Liver (tissue), 9 donors: Measurements from ENCODE around the gene GPC3. TPM values are rescaled to one million over a fixed set of nuclear protein-coding genes. Genes with fewer than 3 reads are reported as not detected.

ENCODE experiments used
- DNase-seq: peaks from one replicate; pipeline ENCODE4 v3.0.0-alpha.2; 2017; ENCODE audit warnings: low spot score
- H3K27ac ChIP-seq, 2 donors: one replicate each; pipeline ENCODE4 v1.7.0; 2013; ENCODE audit warnings: inconsistent platforms in 2 of 2, low read length in 2 of 2, control low read depth in 1 of 2, low read depth in 1 of 2, mild to moderate bottlenecking in 1 of 2
- H3K27me3 ChIP-seq, 4 donors: one replicate each; pipeline versions ENCODE4 v1.6.1 to v1.7.0; 2013; ENCODE audit warnings: low read length in 3 of 4, inconsistent platforms in 1 of 4, mild to moderate bottlenecking in 1 of 4, moderate library complexity in 1 of 4; ENCODE audit not compliant: control insufficient read depth in 4 of 4, insufficient read depth in 4 of 4
- H3K36me3 ChIP-seq, 4 donors: one replicate each; pipeline versions ENCODE4 v1.6.1 to v1.7.0; 2013; ENCODE audit warnings: low read length in 3 of 4, mild to moderate bottlenecking in 3 of 4, low read depth in 1 of 4, moderate library complexity in 1 of 4; ENCODE audit not compliant: control insufficient read depth in 4 of 4, insufficient read depth in 3 of 4
- H3K4me1 ChIP-seq, 4 donors: one replicate each; pipeline versions ENCODE4 v1.6.1 to v1.7.0; 2013; ENCODE audit warnings: low read length in 3 of 4, mild to moderate bottlenecking in 3 of 4, moderate library complexity in 1 of 4; ENCODE audit not compliant: control insufficient read depth in 4 of 4, insufficient read depth in 4 of 4
- H3K4me3 ChIP-seq, 3 donors: one replicate each; pipeline versions ENCODE4 v1.6.1 to v1.7.0; 2013; ENCODE audit warnings: low read length in 3 of 3, control low read depth in 1 of 3, low read depth in 1 of 3, mild to moderate bottlenecking in 1 of 3
- H3K9ac ChIP-seq, 2 donors: one replicate each; pipeline ENCODE4 v1.7.0; 2013; ENCODE audit warnings: low read length in 2 of 2, mild to moderate bottlenecking in 2 of 2, moderate library complexity in 2 of 2, control low read depth in 1 of 2, low read depth in 1 of 2
- H3K9me3 ChIP-seq, 4 donors: one replicate each; pipeline versions ENCODE4 v1.6.1 to v1.7.0; 2013; ENCODE audit warnings: low read length in 3 of 4; ENCODE audit not compliant: control insufficient read depth in 4 of 4
- ATF3 ChIP-seq: IDR thresholded peaks from 2 replicates; pipeline ENCODE4 v1.6.1; 2016; ENCODE audit warnings: antibody characterized with exemption
- CTCF ChIP-seq: fragments of 150-350 bp; IDR thresholded peaks from 2 replicates; pipeline ENCODE4 v1.5.1; 2017; ENCODE audit warnings: improper control_type of control experiment, low read depth, low read length; ENCODE audit not compliant: missing input control
- EGR1 ChIP-seq, 2 donors: IDR thresholded peaks; 2 replicates each; pipeline ENCODE4 v1.6.1; 2016 to 2018; ENCODE audit warnings: antibody characterized with exemption in 2 of 2, low read depth in 2 of 2
- FOXA1 ChIP-seq: IDR thresholded peaks from 2 replicates; pipeline ENCODE4 v1.6.1; 2016; ENCODE audit warnings: antibody characterized with exemption
- FOXA2 ChIP-seq: IDR thresholded peaks from 2 replicates; pipeline ENCODE4 v1.6.1; 2016; ENCODE audit warnings: antibody characterized with exemption
- GABPA ChIP-seq, 2 donors: IDR thresholded peaks in 1 of 2; conservative IDR thresholded peaks in 1 of 2; 2 replicates each; pipeline ENCODE4 v1.6.1; 2016; ENCODE audit warnings: antibody characterized with exemption in 2 of 2, mild to moderate bottlenecking in 1 of 2, moderate library complexity in 1 of 2
- HNF4A ChIP-seq, 2 donors: conservative IDR thresholded peaks; 2 replicates each; pipeline ENCODE4 v1.6.1; 2016; ENCODE audit warnings: antibody characterized with exemption in 2 of 2, mild to moderate bottlenecking in 2 of 2
- HNF4G ChIP-seq: IDR thresholded peaks from 2 replicates; pipeline ENCODE4 v1.6.1; 2016; ENCODE audit warnings: antibody characterized with exemption
- JUND ChIP-seq, 2 donors: IDR thresholded peaks; 2 replicates each; pipeline ENCODE4 v1.6.1; 2016; ENCODE audit warnings: antibody characterized with exemption in 2 of 2
- MAX ChIP-seq: IDR thresholded peaks from 2 replicates; pipeline ENCODE4 v1.6.1; 2016; ENCODE audit warnings: antibody characterized with exemption
- RAD21 ChIP-seq, 2 donors: IDR thresholded peaks; 2 replicates each; pipeline ENCODE4 v1.6.1; 2016; ENCODE audit warnings: antibody characterized with exemption in 2 of 2, mild to moderate bottlenecking in 2 of 2
- REST ChIP-seq: IDR thresholded peaks from 2 replicates; pipeline ENCODE4 v1.6.1; 2016; ENCODE audit warnings: antibody characterized with exemption, mild to moderate bottlenecking
- RXRA ChIP-seq, 2 donors: IDR thresholded peaks; 2 replicates each; pipeline ENCODE4 v1.6.1; 2017 to 2018; ENCODE audit warnings: antibody characterized with exemption in 2 of 2, mild to moderate bottlenecking in 1 of 2
- SP1 ChIP-seq: IDR thresholded peaks from 2 replicates; pipeline ENCODE4 v1.6.1; 2018; ENCODE audit warnings: antibody characterized with exemption, mild to moderate bottlenecking
- TAF1 ChIP-seq: conservative IDR thresholded peaks from 2 replicates; pipeline ENCODE4 v1.6.1; 2016; ENCODE audit warnings: antibody characterized with exemption, mild to moderate bottlenecking
- YY1 ChIP-seq: IDR thresholded peaks from 2 replicates; pipeline ENCODE4 v1.6.1; 2016; ENCODE audit warnings: antibody characterized with exemption, mild to moderate bottlenecking
- ZBTB33 ChIP-seq: IDR thresholded peaks from 2 replicates; pipeline ENCODE4 v1.6.1; 2016; ENCODE audit warnings: antibody characterized with exemption
- WGBS: extraction: QIAGEN DNeasy Blood & Tissue Kit; methylation state at CpG from one replicate; pipeline ENCODE4 v1.1.7; 2013; 5-methylcytosine and 5-hydroxymethylcytosine counted together
- polyA plus RNA-seq, 2 donors: library from polyadenylated mRNA; stranded (reverse) in 1 of 2; unstranded in 1 of 2; fragments of 200-250 nt in 1 of 2; fragments of >200 nt in 1 of 2; fragmentation: Nextera tagmentation in 1 of 2; extraction: Ambion mirVana in 1 of 2; gene quantifications; one replicate each; pipeline versions ENCODE4 v1.2.1 to v1.2.3, GENCODE V29; 2013 to 2015
- total RNA-seq, 2 donors: library from RNA; depleted of rRNA; stranded (reverse); fragments of >200 nt; gene quantifications; one replicate each; pipeline ENCODE4 v1.2.3, GENCODE V29; 2014
- donor health status: healthy.
- donor health status: healthy.
- donor health status: healthy.
- donor health status: healthy.
- donor health status: healthy.

Gene GPC3
- total and polyA plus RNA-seq, 4 donors, result 0.40 to 1,133 (median 1.5) TPM

- no peak for DNase-seq
- Histone ChIP-seq H3K9ac (no peak overlapping the region), H3K27me3 (peaks cover 0 to 3% (median 0%) of the 10 kb centered on the region in 4 donors), H3K9me3 (no peaks in the 10 kb centered on the region), H3K36me3 (no peaks in the 10 kb centered on the region), H3K4me3 (no peak overlapping the region), H3K27ac (no peak overlapping the region), H3K4me1 (no peaks in the 10 kb centered on the region)
- TF ChIP-seq RXRA (IDR thresholded peaks at IDR 0.05) (no peak), SP1 (no peak), FOXA1 (no peak), RAD21 (IDR thresholded peaks at IDR 0.05) (no peak), ATF3 (no peak), FOXA2 (no peak), YY1 (no peak), HNF4G (no peak), CTCF (no peak), HNF4A (conservative IDR thresholded peaks at IDR 0.05) (no peak)
- 74% methylated on average over 4 of the region's 4 CpGs for WGBS
These were observed 451.2 kb downstream of the GPC3 start for GRCh38 chrX:133534172-133534571.

GRCh38 chrX:133533249-133533648 is 452.1 kb downstream of the GPC3 start:
- Histone ChIP-seq H3K27me3 (peaks cover 0 to 3% (median 0%) of the 10 kb centered on the region in 4 donors), H3K36me3 (no peaks in the 10 kb centered on the region), H3K4me1 (no peaks in the 10 kb centered on the region), H3K9me3 (no peaks in the 10 kb centered on the region), H3K9ac (no peak overlapping the region), H3K4me3 (no peak overlapping the region), H3K27ac (no peak overlapping the region)
- DNase-seq, result no peak
- TF ChIP-seq HNF4G (no peak), MAX (no peak), TAF1 (no peak), FOXA2 (no peak), YY1 (no peak), SP1 (no peak), ZBTB33 (no peak), ATF3 (no peak), GABPA (IDR thresholded peaks at IDR 0.05 in 1 of 2, conservative IDR thresholded peaks at IDR 0.05 in 1 of 2) (no peak), REST (no peak), FOXA1 (no peak), RXRA (IDR thresholded peaks at IDR 0.05) (no peak), EGR1 (IDR thresholded peaks at IDR 0.05; ENCODE audit: low read depth in 2 of 2) (no peak), JUND (IDR thresholded peaks at IDR 0.05) (no peak), HNF4A (conservative IDR thresholded peaks at IDR 0.05) (no peak)
- WGBS, result 92% methylated on average over 3 of the region's 3 CpGs
